A673 (cell line): ENCODE data around the gene NME9. TPM values are rescaled to one million over a fixed set of nuclear protein-coding genes. Genes with fewer than 3 reads are reported as not detected.

Experiments
- BruUV-seq: library from RNA; stranded (reverse); fragments of 400-500 nt; replicated peaks from 2 replicates; lab custom pipeline; 2021; lab: Mats Ljungman, UMichigan
- CTCF ChIA-PET: fragments of 300-600 bp; sonication (Branson Sonifier 250); formaldehyde crosslinking; loops from one replicate; lab custom pipeline; 2022; ENCODE audit warnings: antibody characterized with exemption; lab: Charles Lee
- POLR2A ChIA-PET: fragments of 300-600 bp; sonication (Branson Sonifier 250); formaldehyde crosslinking; loops from one replicate; lab custom pipeline; 2022; ENCODE audit warnings: antibody characterized with exemption; ENCODE audit not compliant: low non-redundant PET; lab: Charles Lee
- DNase-seq: peaks from one replicate; pipeline ENCODE4 v3.0.0-alpha.2; 2015; ENCODE audit warnings: low spot score
- H3K27ac ChIP-seq: fragments of 200-600 bp; sonication (generic); 2 replicates; pipeline ENCODE4 v1.5.1; 2016; ENCODE audit warnings: mixed run types, low read depth, mild to moderate bottlenecking, mixed read lengths, antibody characterized with exemption, low read length; ENCODE audit not compliant: poor library complexity, severe bottlenecking
- H3K27me3 ChIP-seq: fragments of 200-600 bp; sonication (generic); replicated peaks from 2 replicates; pipeline ENCODE4 v1.6.1; 2017; ENCODE audit warnings: mixed run types, low read depth, mild to moderate bottlenecking, mixed read lengths, antibody characterized with exemption, low read length; ENCODE audit not compliant: insufficient read depth, poor library complexity
- H3K36me3 ChIP-seq: fragments of 200-600 bp; sonication (generic); 2 replicates; pipeline ENCODE4 v1.6.1; 2016; ENCODE audit warnings: mixed run types, mild to moderate bottlenecking, mixed read lengths, antibody characterized with exemption, low read length; ENCODE audit not compliant: insufficient read depth, poor library complexity, severe bottlenecking
- H3K4me1 ChIP-seq: fragments of 200-600 bp; sonication (generic); 2 replicates; pipeline ENCODE4 v1.6.1; 2017; ENCODE audit warnings: mixed run types, mild to moderate bottlenecking, mixed read lengths, antibody characterized with exemption, low read length; ENCODE audit not compliant: insufficient read depth, poor library complexity, severe bottlenecking
- H3K4me3 ChIP-seq: fragments of 200-600 bp; sonication (generic); 2 replicates; pipeline ENCODE4 v1.5.1; 2016; ENCODE audit warnings: low read depth, mixed run types, mild to moderate bottlenecking, mixed read lengths, low read length; ENCODE audit not compliant: poor library complexity, severe bottlenecking
- H3K9me3 ChIP-seq: fragments of 200-600 bp; sonication (generic); 2 replicates; pipeline ENCODE4 v1.6.1; 2016; ENCODE audit warnings: mixed run types, low read depth, mild to moderate bottlenecking, mixed read lengths, antibody characterized with exemption, low read length; ENCODE audit not compliant: poor library complexity, severe bottlenecking
- EZH2 ChIP-seq: fragments of 200-600 bp; sonication (generic); IDR thresholded peaks from 2 replicates; pipeline ENCODE4 v1.6.1; 2017; ENCODE audit warnings: borderline replicate concordance, low read depth, mild to moderate bottlenecking, mixed read lengths, antibody characterized with exemption, low read length; ENCODE audit not compliant: poor library complexity, severe bottlenecking
- intact Hi-C: fragments of 100-400 bp; cut with micrococcal nuclease; formaldehyde crosslinking; loops from one replicate; pipeline ENCODE4 v1.10.0; 2022; ENCODE audit not compliant: unreplicated experiment
- total RNA-seq: library from RNA; stranded (reverse); gene quantifications from 2 replicates; pipeline ENCODE4 v1.2.3, GENCODE V29; 2021
- TF ChIP-seq, protein P1 (sequence below): fragments of 300-800, 200-600 bp; sonication (generic); conservative IDR thresholded peaks from 2 replicates; pipeline ENCODE4 v1.5.1; 2017; ENCODE audit warnings: low read depth, mild to moderate bottlenecking, antibody characterized with exemption, low read length, moderate library complexity, mixed read lengths

The NME9 gene
- total RNA-seq, 1 experiment from 2014 or later: not detected

DNA sequence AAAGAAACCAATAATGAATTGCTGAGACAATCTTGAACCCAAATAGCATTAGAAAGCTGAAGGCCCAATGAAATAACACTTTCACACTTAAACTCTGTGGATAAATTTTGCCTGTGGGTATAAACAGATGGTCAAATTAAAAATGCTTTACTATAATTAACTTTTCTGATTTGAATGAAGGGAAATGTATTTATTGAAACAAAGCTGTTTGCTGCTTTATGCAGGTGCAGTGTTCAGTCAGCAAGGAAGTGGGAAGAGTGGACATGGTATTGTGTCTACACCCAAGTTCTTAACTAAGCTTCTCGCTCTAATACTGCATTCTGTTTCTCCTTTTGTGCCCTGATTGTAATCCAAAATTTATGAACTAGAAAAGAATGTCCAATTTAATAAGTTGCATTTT lies 31.8 kb downstream of the NME9 start:
- no TSS peak for BruUV-seq
- CTCF ChIA-PET: no interaction called here
- H3K4me3 ChIP-seq: no peak overlapping the region
- TF ChIP-seq EZH2: no peak
- TF ChIP-seq, protein P1, sequence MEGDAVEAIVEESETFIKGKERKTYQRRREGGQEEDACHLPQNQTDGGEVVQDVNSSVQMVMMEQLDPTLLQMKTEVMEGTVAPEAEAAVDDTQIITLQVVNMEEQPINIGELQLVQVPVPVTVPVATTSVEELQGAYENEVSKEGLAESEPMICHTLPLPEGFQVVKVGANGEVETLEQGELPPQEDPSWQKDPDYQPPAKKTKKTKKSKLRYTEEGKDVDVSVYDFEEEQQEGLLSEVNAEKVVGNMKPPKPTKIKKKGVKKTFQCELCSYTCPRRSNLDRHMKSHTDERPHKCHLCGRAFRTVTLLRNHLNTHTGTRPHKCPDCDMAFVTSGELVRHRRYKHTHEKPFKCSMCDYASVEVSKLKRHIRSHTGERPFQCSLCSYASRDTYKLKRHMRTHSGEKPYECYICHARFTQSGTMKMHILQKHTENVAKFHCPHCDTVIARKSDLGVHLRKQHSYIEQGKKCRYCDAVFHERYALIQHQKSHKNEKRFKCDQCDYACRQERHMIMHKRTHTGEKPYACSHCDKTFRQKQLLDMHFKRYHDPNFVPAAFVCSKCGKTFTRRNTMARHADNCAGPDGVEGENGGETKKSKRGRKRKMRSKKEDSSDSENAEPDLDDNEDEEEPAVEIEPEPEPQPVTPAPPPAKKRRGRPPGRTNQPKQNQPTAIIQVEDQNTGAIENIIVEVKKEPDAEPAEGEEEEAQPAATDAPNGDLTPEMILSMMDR: no peak
- H3K27ac ChIP-seq: no peak overlapping the region
- H3K27me3 ChIP-seq: no peaks in the 10 kb centered on the region
- H3K4me1 ChIP-seq: no peaks in the 10 kb centered on the region
- POLR2A ChIA-PET: no interaction called here
- H3K36me3 ChIP-seq: no peaks in the 10 kb centered on the region
- no peaks in the 10 kb centered on the region for H3K9me3 ChIP-seq
- intact Hi-C loops: no loop called here
- DNase-seq: no peak

GRCh38 chr3:138297059-138297607 lies 32.5 kb downstream of the NME9 start:
- no peaks in the 10 kb centered on the region for H3K36me3 ChIP-seq
- DNase-seq: no peak

DNA sequence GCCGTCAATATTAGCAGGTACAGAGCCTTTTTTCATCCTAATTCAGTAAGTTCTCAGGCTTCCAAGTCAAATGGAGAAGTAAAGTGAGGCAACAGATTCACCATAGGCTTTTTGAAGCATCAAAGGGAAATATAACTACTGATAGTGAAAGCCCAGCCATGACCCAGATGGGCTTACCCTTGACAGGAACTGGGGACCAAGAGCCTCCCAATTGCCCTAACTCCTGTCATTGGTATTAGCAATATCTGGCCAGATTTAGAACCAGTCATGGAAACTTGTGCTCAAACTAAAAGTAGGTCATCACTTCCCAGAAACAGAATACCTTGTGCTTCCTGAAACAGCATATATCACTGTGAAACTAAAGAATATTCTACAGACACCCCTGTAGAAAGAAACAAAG lies 33.0 kb downstream of the NME9 start:
- H3K4me1 ChIP-seq: no peaks in the 10 kb centered on the region
- no peaks in the 10 kb centered on the region for H3K27me3 ChIP-seq
- no peaks in the 10 kb centered on the region for H3K9me3 ChIP-seq
- ChIA-PET POLR2A (no interaction called here), CTCF (no interaction called here)
- DNase-seq: no peak
- no peaks in the 10 kb centered on the region for H3K36me3 ChIP-seq
- no peak overlapping the region for H3K4me3 ChIP-seq
- intact Hi-C loops: no loop called here
- TF ChIP-seq, protein P1: no peak
- TF ChIP-seq EZH2: no peak
- no peak overlapping the region for H3K27ac ChIP-seq
- BruUV-seq: no TSS peak

More at GRCh38 chr3:138297059-138297607, 32.5 kb downstream of the NME9 start:
- Histone ChIP-seq H3K4me1 (no peaks in the 10 kb centered on the region), H3K4me3 (no peak overlapping the region), H3K9me3 (no peaks in the 10 kb centered on the region), H3K27me3 (no peaks in the 10 kb centered on the region), H3K27ac (no peak overlapping the region)
- CTCF ChIA-PET: no interaction called here
- TF ChIP-seq, protein P1: no peak
- no peak for TF ChIP-seq EZH2
- POLR2A ChIA-PET: no interaction called here
- no TSS peak for BruUV-seq
- intact Hi-C loops: no loop called here
